WTC11 (cell line): ENCODE results near the gene CBS.
"Not testable (repeated sequence)": the region's sequence is repeated elsewhere in the genome, so short reads cannot be mapped to it uniquely, and the experiment has no call there.

Experiments
- CTCF ChIP-seq: fragments of 200-600 bp; IDR thresholded peaks from 2 replicates; pipeline ENCODE4 v1.8.0; 2022; ENCODE audit warnings: antibody characterized with exemption
- TCF7 ChIP-seq: sonication (generic); formaldehyde crosslinking; IDR thresholded peaks from 2 replicates; pipeline ENCODE4 v1.8.0; 2022; ENCODE audit warnings: mild to moderate bottlenecking, low read depth, missing genetic modification reagents, moderate library complexity

DNA sequence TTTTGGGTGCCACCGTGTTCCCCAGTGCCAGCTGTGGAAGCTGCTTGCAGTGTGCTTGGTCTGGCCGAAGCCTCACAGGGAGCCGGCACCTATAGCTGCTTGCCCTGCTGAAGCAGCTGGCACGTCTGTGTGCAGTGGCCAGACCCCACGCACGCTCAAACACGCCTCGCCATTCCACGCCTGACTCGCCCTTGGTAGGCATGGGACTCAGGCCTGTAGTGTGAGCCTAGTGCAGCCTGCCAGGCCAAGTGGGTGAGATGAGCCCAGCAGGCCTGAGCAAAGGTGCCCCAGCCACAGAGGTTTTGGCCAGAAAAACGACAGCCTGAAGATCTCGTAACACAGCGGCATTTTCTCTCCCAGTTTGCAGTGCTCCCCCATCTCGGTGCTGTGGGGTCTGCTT, 32.3 kb downstream of the CBS start:
- not testable (repeated sequence) for TF ChIP-seq CTCF, TCF7
